Activated T-cell treated with anti-CD3 and anti-CD28 coated beads, Interleukin-2, amount 50 U/mL, for 1 hour (primary cell): ENCODE results near the gene HCN4.
"Not testable (repeated sequence)": the region's sequence is repeated elsewhere in the genome, so short reads cannot be mapped to it uniquely, and the experiment has no call there.

Source experiments
- DNase-seq: peaks from one replicate; pipeline ENCODE4 v3.0.0-alpha.2; 2020

The HCN4 gene

DNA sequence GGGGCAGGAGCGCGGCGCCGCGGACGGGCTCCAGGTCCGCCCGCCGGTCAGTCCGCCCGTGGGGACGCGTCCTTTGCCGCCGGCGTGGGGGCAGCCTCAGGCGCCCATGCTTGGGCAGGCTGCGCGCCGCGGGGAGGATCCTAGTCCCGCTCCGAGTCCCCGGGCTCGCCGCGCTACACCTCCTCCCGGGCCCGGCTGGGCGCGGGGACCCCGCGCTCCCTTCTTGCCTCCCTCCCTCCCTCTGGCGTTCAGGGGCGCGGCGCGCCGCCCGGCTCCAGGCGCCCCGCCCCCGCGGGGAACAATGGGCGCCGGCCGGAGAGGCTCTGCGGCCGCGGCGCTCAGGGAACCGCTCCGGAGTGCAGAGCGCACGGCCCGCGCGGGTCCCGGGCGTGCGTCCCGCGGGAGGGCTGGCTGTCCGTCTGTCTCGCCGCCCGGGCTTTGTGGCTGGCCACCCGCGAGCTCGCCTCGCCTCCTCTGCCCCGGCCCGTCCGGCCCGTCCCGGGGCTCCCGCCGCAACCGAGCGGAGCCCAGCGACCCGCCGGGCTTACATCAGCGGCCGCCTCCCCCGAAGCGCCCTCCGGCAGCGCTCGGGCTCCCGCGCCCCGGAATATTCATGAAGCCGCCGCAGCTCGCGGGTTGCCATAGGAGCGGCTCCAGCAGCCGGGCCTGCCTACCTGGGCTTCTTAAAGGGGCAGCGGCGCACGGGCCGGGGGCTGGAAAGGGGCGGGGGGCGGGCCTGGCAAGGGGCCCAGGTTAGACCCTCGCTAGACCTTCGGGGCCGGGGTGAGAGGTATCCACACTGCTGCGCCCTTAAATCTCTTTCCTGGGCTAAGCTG lies at the start of gene HCN4:
Gene HCN4 (minus strand): TSS at position 658 of the 836 bp plus-strand sequence. CDS start 688 bp downstream, outside the sequence.
- no peak for DNase-seq

DNA sequence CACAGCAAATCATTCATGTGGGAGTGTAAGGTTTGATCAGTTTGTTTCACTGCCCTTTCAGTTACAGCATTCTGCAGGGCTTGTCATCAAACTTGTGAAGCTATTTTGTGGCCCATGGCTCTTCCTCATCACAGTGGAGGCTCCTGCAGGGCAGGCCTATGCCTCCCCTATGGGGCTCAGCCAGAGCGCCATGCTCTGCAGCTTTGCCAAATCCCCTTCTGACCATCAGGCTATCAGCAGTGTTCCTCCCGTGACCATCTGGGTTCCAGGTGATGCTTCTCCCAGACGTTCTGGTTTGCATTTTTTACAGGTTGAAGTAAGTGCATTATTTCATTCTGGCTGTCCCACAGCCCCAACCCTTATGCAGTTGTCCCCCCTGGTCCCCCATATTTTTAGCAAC lies 46.1 kb upstream of the HCN4 start:
- no peak for DNase-seq

GRCh38 chr15:73403171-73403570 lies 34.4 kb upstream of the HCN4 start:
- no peak for DNase-seq

GRCh38 chr15:73400222-73400621 lies 31.5 kb upstream of the HCN4 start:
- DNase-seq = not testable (repeated sequence)

- no peak for DNase-seq
These were observed 30.1 kb upstream of the HCN4 start for GRCh38 chr15:73398861-73399260.

DNA sequence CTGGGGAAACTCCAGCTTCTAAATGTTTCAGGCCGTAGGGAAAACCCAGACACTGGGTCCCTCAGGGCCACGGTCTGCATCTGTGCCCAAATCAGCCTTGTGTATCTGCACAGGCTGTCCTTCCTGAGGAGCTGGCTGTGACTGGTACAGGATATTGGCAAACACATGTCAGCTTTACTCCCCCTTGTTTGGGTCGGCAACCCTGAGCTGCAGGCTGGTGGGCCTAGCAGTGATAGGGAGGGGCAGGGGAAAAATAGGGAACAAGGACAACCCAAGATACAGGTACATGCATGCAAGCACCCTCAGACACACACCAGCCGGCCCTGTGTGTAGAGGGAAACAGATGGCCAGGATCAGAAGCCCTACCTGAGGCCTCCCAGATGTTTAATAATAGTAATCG lies 28.7 kb upstream of the HCN4 start:
- DNase-seq = no peak

GRCh38 chr15:73395671-73396070 lies 26.9 kb upstream of the HCN4 start:
- DNase-seq = no peak

- no peak for DNase-seq
These were observed 26.0 kb upstream of the HCN4 start for GRCh38 chr15:73394782-73395181.

- no peak for DNase-seq
These were observed 24.6 kb upstream of the HCN4 start for GRCh38 chr15:73393336-73393735.

- DNase-seq = no peak
These were observed 23.3 kb upstream of the HCN4 start for GRCh38 chr15:73392025-73392424.

DNA sequence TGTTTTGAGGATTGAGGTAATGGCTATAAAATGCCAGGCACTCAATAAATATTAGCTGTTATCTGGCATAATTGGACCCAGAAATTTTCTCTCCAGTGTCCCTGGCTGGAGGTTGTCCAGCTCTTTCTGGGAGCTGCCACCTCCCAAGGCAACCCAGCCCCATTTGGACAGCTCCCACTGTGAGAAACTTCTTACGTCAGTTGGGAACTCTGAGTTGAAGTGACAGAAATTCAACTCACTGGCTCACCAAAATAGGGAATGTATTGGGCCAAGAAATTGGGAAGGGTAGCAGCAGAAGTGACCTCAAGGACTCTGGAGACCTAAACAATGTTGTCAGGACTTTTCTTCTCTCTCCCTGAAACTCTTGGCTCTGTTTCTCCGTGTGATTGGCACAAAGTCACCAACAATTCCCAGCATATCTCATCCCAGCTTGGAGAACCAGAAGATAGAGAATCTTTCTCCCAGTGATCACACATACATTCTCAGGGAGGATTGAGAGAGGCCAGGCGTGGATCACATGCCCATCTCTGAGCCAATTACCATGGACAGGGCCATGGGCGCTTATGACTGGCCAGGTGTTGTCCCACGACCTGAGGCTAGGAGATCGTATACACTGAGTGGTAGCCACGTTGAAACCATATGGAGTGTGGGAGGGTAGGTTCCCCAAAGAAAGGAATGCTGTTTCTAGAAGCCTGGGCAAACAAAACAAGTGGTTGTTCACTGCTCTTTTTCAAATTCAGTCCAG lies 22.5 kb upstream of the HCN4 start:
- DNase-seq = no peak

DNA sequence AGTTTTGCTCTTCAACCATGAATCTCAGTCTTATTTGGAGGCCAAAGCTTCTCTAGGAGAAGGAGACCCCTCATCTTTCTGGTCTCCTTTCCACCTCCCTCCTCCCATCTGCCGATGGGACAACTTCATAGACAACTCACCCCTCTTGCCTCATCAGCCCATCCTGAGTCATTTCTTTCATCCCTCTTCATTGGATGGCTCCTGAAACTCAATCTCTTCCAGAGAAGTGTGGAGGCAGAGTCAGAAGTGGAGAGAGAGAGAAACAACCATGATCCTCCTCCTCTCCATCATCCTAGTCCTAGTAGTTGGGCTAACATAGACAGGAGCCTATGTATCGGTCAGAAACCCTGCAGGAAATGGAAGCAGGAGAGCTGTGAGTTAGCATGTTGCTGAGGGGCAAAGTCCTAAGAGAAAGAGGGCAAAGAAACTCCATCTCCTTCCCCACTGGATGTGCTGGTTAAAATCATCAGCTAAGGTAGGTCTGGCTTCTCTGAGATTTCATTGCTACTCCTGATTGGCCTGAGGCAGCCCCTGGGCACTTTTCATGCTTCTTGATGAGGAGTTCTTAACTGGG lies 21.3 kb upstream of the HCN4 start:
- no peak for DNase-seq

DNA sequence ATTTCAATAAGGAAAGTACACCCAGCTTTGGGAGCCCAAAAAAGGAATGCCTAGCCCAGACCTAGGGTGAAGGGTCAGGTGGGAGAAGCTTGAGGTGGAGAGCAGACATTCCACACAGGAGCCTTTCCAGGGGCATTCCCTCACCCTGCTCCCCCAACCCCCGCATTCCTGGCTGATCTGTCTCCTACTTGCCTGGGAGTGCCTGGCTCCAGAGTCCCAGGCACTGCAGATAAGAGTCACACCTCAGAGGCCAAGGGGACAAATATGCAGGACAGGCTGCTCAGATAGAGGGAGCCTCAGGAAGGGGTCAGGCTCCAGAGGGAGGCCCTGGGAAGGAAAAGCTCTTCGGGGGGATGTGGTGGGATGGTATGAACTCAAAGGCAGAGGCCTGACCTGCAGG lies 20.8 kb upstream of the HCN4 start:
- no peak for DNase-seq

DNA sequence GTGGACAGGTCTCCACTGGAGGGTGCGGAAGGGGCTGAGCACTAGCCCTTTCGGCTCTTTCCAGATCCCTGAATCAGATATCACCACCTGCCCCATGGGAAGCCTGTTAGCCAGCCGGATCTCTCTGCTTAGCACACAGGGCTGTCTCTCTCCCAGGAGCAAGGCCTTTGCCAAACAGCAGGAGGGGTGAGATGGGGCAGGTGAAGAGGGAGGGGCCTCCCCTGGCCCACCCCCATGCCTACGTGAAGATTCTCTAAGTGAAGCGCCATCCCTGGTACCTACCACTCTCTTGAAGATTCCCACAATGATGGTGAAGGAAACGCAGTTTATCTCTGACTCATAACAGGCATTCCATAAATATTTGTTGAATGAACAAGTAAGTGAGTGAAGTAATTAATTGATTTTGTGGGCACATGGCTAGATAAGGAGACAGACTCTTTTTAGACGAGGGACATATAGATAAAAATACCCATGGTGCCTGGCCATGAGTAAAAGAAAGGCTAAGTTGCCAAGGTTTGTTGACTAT lies 19.6 kb upstream of the HCN4 start:
- no peak for DNase-seq

- DNase-seq = no peak
These were observed 18.9 kb upstream of the HCN4 start for GRCh38 chr15:73387507-73388255.

DNA sequence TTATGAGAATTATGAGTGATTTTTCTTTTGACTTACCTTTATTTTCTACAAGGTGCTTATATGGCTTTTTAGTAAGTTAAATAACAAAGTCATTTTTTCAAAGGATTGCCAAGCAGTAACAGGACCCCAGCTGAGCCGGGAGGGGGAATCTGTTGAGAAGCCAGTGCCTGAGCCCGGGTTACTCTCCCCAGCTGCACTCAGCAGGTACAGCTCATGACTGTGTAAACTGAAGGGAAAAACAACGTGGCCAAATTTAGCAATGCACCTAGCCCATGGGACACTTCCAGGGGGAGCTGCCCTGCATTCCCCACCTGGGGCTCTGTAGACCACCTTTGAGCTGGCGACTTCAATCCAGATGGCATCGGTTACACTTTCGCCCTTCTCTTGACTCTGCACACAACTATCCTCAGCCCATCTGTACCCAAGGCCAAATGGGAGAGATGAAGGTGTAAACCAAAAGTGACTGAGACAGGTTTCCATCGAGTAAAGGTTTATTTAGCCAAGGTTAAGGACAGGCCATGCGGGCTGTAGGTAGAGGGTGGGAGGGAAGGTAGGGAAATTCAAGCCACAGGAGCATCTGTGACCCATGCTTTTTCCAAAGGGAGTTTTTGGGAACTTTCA lies 18.2 kb upstream of the HCN4 start:
- no peak for DNase-seq

DNA sequence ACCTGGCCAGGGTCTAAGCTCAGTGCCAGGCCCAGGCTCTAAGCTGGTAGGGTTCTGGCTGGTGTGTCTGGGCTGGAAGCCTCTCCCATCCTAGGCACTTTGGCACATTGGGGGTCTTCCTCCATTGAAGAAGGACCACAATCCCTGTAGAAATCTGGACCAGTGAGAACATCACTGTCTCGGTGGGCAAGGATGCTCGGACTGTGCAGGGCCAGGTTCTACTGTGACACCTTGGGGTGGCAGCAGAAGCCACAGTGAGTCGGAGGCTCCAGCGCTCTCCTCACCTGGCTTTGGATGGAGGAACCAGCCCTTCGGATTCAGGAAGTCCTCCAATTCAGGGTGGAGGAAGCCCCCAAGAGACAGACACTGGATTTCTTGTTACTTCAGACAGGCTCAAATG lies 17.5 kb upstream of the HCN4 start:
- DNase-seq = no peak

DNA sequence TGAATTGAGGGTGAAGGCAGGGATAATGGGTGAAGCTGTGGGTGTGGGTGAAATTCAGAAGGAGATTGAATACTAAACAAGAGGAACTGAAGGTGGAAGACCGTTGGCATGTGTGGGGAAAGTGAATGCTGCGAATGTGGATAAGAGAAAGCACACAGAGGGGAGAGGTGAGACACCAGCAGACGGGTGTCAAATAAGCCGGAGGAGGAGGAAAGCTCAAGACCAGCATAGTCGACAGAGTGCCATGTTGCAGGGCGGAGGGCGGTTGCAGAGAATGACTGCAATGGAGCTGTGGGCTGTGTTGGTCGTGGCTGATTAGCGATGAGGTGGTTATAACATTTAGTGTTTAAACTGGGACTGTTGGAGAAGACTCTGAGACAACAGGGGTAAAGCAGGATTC lies 16.4 kb upstream of the HCN4 start:
- no peak for DNase-seq

GRCh38 chr15:73383310-73384189 lies 14.8 kb upstream of the HCN4 start:
- DNase-seq = no peak

DNA sequence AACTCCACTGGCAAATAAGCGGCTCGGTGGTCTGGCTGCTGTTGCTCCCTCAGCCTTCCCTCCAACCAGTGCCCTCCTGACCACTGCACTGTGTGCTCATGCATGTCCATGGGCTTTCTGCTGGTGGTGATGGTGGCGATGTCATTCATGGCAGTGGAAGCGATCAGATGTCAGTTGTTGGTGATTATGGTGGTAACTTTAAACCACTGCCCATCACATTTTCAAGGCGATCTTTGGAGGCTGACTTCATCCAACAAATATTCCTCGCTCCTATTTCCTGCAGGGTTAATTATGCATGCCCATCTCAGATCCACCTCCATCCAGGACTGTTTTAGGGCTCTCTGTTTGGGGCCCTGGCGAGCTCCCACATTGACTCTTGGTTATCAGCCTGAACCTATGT lies 13.4 kb upstream of the HCN4 start:
- DNase-seq = no peak

GRCh38 chr15:73380661-73381060 lies 11.9 kb upstream of the HCN4 start:
- no peak for DNase-seq
